ENCODE data around the gene RPTOR.

DNA sequence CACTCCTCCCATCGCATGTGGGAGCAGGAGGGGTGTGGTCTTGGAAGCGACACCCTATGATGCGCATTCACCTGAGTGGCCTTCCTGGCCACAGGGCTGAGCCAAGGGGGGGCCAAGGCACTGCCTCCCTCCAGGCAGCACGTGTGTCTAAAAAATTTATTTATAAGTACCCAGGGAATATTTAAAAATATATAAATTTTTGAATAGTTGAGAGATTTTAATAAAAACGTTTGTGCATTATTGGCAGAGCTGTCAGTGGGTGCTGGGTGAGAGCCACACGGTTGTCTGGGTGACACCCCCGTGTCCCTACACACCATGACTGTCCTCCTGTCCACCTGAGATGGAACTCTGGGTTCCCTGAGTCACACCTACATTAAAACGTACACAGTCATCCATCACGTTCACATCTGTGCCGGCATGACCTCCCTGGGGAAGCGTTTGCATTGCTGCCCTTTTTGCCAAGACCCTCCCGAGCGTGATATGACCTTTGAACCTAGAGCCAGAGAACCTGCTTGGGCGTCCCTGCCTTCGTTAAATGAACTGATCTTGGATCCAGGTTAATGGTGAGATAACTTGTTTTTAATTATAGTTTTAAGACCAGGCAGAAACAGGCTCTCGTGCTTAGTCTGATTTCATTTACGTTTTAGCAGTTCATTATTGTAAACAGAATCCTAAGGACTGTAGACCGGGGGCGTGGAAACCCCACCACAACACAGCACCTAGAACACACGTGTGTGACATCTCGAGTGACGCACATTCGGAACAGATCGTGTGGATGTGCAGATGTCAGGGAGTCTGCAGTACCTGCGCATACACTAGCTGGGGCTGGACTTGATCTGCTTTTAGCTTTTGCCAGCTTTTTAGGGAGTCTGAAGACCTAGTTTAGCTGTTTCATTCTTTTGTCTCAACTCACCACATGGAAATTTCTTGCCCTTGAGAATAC, 254.2 kb downstream of the RPTOR start:
- TF ChIP-seq, protein P1, sequence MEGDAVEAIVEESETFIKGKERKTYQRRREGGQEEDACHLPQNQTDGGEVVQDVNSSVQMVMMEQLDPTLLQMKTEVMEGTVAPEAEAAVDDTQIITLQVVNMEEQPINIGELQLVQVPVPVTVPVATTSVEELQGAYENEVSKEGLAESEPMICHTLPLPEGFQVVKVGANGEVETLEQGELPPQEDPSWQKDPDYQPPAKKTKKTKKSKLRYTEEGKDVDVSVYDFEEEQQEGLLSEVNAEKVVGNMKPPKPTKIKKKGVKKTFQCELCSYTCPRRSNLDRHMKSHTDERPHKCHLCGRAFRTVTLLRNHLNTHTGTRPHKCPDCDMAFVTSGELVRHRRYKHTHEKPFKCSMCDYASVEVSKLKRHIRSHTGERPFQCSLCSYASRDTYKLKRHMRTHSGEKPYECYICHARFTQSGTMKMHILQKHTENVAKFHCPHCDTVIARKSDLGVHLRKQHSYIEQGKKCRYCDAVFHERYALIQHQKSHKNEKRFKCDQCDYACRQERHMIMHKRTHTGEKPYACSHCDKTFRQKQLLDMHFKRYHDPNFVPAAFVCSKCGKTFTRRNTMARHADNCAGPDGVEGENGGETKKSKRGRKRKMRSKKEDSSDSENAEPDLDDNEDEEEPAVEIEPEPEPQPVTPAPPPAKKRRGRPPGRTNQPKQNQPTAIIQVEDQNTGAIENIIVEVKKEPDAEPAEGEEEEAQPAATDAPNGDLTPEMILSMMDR (IDR thresholded peaks at IDR 0.05; ENCODE audit: low read depth, low read length) = no peak
- no peak for TF ChIP-seq EZH2phosphoT487 (IDR thresholded peaks at IDR 0.05; ENCODE audit: low read depth)
